Activated CD8-positive, alpha-beta memory T cell treated with anti-CD3 and anti-CD28 coated beads, Interleukin-2, amount 50 U/mL, for 24 hours (primary cell): ENCODE measurements around the gene DNAJC9.

Experiments
- DNase-seq: peaks from one replicate; pipeline ENCODE4 v3.0.0-alpha.2; 2020; ENCODE audit errors: extremely low read depth

The DNAJC9 gene

DNA sequence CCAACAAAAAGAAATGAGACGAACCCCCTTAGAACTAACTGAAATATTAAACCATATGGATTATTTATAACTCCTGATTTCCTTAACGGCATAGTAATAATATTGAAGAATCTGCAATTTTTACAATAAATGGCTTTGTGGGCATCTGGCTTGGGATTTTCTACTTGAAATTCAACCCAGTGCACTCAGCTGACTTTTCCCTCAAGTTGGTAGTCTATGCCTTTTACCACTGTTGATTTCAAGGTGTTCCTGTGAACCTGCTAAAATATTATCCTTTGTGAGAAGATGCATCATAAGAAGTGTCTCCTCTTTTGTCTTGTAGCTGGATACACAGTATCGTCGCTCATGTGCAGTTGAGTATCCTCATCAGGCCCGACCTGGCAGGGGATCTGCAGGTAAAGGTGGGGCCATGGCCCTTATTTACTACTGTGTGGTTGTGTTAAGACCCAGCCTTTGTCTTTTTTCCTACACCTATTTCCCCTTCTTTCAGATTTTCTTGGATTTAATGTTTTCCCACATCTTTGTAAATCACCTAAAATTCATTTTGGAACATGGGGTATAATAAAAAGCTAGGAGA lies 8.0 kb downstream of the DNAJC9 start:
- no peak for DNase-seq

DNA sequence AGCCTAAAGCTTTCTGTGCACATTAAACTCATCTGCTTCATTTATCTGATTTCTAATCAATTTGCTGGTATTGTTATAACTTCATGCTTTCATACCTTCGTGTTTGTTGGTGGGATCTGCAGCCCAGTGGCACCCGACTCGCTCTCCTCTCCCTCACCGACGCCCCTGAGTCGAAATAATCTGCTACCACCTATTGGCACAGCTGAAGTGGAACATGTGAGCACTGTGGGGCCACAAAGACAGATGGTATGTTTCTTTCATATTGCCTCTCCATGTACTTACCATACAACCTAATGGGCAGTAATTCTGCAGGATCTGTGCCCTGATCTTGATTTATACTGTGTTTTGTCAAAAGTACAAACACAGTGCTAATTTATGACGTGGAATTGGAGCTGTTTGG lies 12.4 kb downstream of the DNAJC9 start:
- DNase-seq = no peak

DNA sequence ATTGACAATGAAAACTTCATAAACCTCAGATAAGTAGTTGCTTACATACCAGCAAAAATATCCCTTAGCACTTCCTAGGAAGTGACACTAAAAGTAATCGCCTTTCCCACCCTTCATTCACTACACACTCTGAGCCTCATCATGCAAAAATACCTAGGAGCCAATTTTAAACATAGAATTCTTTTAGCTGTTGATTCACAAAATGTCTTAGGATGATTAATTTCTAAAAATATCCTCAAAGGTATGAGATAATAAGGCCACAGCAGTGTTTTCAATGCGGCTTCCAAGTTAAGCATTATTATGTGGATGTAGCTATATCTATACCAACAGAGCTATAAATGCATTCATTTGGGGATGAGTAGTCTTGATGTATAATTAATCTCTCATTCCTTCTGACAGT lies 13.2 kb downstream of the DNAJC9 start:
- DNase-seq = no peak

DNA sequence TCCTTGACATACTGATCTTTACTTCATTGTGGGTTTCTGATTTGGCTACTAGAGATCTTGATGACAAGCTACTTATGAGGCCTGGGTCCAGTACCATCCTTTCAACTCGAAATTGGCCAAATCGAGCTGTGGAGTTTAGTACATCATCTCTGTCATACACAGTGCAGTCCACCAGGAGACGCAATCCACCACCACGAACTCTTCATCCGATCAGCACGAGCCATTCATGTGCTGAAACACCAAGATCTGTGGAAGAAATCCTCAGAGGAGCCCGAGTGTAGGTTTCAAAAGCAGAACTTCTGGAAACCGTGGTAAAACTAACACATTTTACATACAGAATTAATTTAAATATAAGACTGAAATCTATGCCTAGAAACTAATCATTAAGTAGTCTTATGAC lies 14.2 kb downstream of the DNAJC9 start:
- no peak for DNase-seq

DNA sequence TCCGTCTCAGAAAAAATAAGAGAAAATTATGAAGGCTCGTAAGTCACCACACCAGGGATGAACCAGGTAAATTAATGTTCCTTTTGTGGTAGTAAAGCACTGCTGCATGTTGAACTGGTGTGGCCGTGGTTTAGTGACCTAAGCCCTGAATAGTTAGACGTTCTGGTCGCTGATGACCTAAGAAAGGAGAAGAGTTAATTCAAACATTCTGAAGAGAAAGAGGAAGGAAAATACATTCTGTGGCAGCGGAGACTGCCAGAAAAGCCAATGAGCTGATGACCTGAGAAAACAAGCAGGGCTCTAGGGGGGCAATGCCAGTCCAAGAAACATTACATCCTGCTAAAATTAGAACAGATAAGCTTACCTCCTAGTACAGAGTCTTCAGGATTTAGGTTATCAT lies 17.5 kb downstream of the DNAJC9 start:
- no peak for DNase-seq

DNA sequence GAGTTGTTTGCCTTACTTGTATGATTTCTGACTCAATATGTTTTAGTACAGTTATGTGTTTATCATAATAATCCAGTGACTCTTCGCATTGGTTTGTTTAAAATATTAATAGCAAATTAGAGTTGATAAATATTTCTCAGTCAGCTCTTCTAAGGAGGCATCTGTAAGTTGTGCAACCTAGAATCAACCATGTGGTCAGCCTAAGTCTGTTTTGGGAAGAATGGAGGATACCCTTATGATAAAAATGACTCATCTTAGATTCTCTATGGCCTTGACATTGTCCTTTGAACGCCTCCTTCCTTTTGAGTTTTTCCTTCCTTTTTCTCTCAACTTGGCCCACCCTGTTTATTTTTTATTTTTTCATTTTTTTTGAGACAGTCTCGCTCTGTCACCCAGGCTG lies 18.8 kb downstream of the DNAJC9 start:
- no peak for DNase-seq

DNA sequence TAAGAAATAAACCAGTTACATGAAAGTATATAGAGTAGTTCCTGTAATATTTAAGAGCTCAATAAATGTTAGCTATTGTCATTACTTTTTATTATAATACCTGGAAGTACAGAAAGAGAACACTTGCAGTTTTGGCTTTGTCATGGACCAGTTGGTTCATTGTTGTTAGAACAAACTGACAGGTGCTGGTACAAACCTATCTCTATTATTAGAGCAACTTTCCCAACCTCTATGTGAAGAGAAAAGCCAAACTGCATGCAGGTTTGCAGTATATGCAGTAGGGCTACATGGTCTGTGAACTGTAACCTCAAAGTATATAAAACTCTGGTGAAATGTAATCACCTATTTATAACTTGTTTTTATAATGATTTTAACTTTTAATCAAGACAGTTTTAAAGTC lies 20.4 kb downstream of the DNAJC9 start:
- DNase-seq = no peak

DNA sequence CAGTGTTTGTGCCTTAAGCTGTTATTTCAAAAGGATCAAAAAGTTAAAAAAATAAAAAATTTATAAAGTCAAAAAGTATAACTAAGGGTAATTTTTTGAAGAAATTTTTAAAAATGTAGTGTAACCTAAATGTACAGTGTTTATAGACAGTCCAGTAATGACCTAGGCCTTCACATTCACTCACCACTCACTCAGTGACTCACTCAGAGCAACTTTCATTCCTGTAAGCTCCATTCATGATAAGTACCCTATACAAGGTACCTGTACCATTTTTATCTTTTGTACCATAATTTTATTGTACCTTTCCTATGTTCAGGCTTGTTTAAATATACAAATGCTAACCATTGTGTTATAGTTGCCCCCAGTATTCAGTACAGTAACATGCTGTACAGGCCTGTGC lies 21.5 kb downstream of the DNAJC9 start:
- DNase-seq = no peak

DNA sequence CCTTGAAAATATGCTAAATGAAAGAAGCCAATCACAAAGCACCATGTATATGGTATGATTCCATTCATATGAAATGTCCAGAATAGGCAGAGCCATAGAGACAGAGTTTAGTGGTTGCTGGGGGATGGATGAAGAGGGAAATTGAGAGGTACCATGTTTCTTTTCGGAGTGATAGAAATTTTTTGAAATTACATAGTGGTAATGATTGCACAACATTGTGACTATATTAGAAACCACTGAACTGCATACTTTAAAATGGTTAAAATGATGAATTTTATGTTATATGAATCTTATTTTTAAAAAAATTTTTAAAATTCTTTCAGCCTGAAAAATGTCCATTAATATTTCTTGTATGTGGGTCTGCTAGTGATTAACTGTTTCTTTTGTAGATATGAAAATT lies 26.1 kb downstream of the DNAJC9 start:
- no peak for DNase-seq

DNA sequence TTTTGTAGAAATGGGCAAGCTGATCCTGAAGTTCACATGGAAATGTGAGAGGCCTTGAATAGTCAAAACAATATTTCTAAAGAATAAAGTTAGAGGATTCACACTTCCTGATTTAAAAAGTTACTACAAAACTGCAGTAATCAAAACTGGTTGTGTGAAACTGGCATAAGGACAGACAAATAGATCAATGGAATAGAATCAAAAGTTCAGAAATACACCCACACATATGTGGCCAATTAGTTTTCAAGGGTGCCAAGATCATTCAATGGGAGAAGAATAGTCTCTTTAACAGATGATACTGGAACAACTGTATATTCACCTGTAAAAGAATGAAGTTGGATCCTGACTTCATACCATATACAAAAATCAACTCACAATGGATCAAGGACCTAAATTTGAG lies 27.7 kb downstream of the DNAJC9 start:
- no peak for DNase-seq

DNA sequence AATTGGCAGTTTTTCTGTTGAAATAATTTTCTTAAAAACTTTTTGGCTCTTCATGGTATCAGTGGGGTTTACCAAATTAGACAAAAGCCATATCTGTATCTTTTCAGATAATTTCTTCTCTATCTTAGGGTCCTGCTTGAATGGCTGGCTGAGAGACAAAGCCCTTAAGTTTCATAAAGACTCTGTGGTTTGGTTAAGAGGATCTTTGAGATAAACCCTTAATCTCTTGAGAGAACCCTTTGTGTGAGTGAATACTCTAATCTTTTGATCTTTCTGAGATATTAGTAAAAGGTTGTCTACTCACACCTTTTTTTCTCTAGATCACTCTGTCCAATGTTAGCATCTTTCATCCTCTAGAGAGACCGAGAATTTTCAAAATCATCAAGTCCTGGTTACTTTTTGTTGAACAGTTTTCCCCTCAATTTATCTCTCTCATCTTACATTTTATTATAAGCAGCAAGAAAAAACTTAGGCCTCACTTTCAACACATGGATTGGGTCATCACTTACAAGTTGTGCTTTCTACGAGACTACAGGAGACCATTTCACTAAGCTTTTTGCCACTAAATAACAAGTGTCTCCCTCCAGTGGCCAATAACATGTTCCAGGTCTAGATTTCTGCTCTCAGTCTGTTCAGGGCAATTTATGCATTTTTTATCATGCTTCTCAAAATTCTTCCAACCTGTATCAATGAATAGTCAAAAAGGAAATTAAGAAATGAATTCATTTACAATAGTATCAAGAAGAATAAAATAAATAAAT lies 28.4 kb downstream of the DNAJC9 start:
- no peak for DNase-seq

DNA sequence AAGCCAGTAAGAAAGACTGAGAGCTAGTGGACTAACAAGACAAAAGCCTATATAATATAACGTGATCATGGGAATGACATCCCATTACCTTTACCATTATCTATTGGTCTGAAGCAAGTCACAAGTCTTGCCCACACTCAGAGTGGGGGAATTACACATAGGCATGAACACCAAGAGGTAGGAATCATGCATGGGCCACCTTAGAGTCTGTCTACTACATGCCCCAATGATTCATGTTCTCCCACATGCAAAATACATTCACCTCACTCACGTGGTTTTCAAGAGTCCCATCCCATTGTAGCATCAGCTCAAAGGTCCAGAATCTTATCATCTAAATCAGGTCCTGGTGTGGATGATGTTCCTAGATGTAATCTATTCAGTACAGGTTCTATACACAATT lies 29.4 kb downstream of the DNAJC9 start:
- DNase-seq = no peak

DNA sequence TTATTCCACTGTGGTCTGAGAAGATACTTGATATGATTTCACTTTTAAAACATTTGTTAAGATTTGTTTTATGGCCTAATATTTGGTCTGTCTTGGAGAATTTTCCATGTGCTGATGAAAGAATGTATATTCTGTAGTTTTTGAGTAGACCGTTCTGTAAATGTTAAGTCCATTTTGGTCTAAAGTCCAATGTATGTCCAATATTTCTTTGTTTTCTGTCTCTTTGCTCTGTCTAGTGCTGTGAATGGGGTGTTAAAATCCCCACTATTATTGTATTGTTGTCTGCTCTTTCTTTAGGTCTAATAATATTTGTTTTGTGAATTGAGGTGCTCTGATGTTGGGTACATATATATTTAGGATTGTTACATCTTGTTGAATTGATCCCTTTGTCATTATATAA lies 31.3 kb downstream of the DNAJC9 start:
- no peak for DNase-seq

DNA sequence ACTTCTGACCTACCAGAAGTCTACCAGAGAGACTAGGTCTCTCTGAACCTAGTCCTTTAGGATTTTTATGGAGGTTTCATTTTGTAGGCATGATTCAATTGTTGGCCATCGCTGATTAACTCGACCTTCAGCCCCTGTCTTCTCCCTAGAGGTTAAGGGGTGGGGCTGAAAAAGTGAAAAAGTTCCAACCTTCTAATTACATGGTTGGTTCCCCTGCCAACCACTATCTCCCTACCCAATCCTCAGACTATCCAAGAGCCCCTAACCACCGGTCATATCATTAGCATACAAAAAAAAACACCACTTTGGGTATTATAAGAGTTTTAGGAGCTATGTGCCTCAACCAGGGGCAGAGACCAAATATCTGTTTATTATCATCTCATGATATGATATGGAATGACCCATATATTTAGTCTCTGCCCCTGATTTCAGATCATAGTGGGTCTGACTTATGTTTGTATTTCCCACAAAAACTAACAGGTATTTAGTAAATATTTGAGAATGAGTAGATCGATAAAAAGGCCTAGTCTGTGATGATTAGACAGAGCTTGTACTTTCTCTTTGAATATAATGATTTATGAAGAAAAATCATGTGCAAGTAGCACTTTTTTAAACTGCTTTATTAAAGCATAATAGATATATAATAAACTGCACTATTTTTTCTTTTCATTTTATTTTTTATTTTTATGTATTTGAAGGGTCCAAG lies 35.8 kb downstream of the DNAJC9 start:
- no peak for DNase-seq

DNA sequence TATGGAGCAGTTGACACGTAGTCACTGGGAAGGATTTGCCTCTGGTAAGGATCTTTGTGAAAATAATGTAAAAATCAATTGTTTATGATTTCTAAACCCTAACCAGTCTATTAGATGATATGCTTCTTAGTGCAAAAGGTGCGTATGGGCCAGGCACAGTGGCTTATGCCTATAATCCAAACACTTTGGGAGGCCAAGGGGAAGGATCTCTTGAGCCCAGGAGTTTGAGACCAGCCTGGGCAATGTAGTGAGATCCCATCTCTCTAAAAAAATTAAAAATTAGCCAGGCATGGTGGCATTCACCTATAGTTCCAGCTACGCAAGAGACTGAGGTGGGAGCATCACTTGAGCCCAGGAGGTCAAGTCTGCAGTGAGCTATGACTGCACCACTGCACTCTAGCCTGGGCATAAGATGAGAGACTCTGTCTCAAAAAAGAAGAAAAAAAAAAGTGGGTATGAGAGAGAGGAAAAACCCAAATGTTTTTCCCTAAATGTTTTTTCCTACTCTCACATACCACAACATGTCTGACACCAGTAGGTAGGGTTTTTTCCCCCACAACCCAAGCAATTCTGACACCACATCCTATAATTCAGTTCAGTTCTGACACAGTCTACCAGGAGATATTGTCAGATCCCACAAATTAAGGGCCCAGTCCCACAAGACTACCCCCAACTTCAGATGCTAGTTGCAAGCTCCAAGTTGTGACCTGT lies 36.5 kb downstream of the DNAJC9 start:
- no peak for DNase-seq

DNA sequence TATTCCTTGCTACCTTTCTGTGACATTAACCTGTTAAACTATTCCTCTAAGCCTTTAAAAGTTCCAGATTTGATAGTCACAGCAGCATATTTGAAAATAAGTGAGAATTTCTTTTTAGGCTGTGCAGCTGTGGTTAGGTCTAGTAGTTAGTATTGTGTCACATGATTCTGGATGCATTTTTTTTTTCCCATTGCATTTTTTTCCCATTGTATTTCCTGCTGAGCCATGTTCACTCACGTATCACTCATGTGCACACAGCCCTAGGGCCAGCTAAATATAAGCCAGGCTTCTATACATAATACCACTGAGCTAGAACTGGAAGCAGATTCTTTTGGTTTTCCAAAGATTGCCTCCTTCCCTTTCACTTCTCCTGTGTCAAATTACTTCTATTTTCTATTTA lies 37.4 kb downstream of the DNAJC9 start:
- DNase-seq = no peak

DNA sequence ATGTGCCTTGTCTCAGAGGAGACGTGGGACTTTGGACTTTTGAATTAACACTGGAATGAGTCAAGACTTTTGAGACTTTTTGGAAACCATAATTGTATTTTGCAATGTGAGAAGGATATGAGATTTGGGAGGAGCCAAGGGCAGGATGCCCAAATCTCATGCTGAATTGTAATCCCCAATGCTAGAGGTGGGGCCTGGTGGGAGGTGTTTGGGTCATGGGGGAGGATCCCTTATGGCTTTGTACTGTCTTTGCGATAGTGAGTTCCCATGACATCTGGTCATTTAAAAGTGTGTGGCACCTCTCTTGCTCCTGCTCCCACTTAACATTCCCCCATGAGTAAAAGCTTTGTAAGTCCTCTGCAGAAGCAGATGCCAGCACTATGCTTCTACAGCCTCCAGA lies 39.2 kb downstream of the DNAJC9 start:
- DNase-seq = no peak

DNA sequence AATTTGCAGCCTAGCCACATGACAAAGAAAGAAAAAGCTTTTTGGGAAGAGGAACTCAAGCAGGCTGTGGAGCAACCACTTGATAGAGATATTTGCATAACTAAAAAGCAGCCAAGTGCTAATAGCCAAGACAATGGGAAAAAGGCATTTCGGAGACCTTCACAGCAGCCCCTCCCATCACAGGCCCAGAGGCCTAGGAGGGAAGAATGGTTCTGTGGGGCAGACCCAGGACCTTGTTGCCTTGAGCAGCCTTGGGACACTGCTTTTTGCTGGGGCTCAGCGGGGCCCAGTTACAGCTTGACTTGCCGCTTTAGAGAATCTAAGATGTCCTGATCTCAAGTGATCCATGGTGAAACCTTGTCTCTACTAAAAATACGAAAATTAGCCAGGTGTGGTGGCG lies 40.7 kb downstream of the DNAJC9 start:
- no peak for DNase-seq

DNA sequence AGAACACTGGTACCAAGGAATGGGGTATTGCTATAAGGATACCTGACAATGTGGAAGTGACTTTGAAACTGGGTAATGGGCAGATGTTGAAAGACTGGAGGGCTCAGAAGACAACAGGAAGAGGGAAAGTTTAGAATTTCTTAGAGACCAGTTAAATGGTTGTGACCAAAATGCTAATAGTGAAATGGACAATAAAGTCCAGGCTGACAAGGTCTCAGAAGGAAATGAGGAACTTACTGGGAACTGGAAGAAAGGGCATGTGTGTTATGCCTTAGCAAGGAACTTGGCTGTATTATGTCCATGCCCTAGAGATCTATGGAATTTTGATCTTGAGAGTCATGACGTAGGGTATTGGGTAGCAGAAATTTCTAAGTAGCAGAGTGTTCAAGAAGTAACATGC lies 41.2 kb downstream of the DNAJC9 start:
- no peak for DNase-seq

DNA sequence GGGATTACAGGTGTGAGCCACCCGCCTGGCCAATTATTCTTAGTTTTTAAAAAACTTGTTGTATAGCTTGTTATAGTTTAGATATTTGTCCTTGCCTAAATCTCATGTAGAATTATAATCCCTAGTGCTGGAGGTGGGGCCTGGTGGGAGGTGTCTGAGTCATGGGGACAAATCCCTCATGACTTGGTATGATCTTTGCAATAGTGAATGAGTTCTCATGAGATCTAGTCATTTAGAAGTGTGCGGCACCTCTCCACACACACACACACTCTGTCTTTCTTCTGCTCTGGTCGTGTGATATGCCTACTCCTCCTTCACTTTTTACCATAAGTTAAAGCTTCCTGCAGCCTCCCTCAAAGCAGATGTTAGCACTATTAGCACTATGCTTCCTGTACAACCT lies 42.0 kb downstream of the DNAJC9 start:
- no peak for DNase-seq
